Lung (tissue), 13 donors: ENCODE data around the gene RNF148. TPM values are rescaled to one million over a fixed set of nuclear protein-coding genes. Genes with fewer than 3 reads are reported as not detected.

ENCODE experiments used
- ATAC-seq: fragments of 200-7000 bp; cut with Tn5 transposase; one replicate; pipeline ENCODE4 v1.9.1; 2020; ENCODE audit warnings: moderate number of reproducible peaks; ENCODE audit not compliant: insufficient read depth, low FRiP score
- DNase-seq, 3 donors: peaks; one replicate each; pipeline ENCODE4 v3.0.0-alpha.2; 2013 to 2017
- H3K27ac ChIP-seq, 2 donors: one replicate each; pipeline ENCODE4 v1.5.1; 2013; ENCODE audit warnings: mild to moderate bottlenecking in 2 of 2, moderate library complexity in 2 of 2, control low read depth in 1 of 2, inconsistent platforms in 1 of 2, low read depth in 1 of 2, low read length in 1 of 2
- H3K27me3 ChIP-seq, 3 donors: one replicate each; pipeline ENCODE4 v1.5.1; 2013; ENCODE audit warnings: low read length in 2 of 3; ENCODE audit not compliant: control insufficient read depth in 3 of 3, insufficient read depth in 3 of 3
- H3K36me3 ChIP-seq, 4 donors: one replicate each; pipeline ENCODE4 v1.5.1; 2013; ENCODE audit warnings: low read length in 4 of 4, mild to moderate bottlenecking in 1 of 4, moderate library complexity in 1 of 4; ENCODE audit not compliant: control insufficient read depth in 4 of 4, insufficient read depth in 4 of 4
- H3K4me1 ChIP-seq, 5 donors: one replicate each; pipeline ENCODE4 v1.5.1; 2013; ENCODE audit warnings: low read length in 5 of 5, mild to moderate bottlenecking in 2 of 5, moderate library complexity in 1 of 5; ENCODE audit not compliant: control insufficient read depth in 5 of 5, insufficient read depth in 5 of 5
- H3K4me3 ChIP-seq: one replicate; pipeline ENCODE4 v1.5.1; 2013; ENCODE audit warnings: mild to moderate bottlenecking, control low read depth, moderate library complexity
- H3K9ac ChIP-seq, 2 donors: one replicate each; pipeline ENCODE4 v1.5.1; 2013; ENCODE audit warnings: low read length in 2 of 2, control low read depth in 1 of 2; ENCODE audit not compliant: insufficient read depth in 1 of 2
- H3K9me3 ChIP-seq, 4 donors: one replicate each; pipeline ENCODE4 v1.5.1; 2013; ENCODE audit warnings: low read length in 3 of 4, mild to moderate bottlenecking in 1 of 4, moderate library complexity in 1 of 4; ENCODE audit not compliant: control insufficient read depth in 4 of 4, insufficient read depth in 3 of 4
- CTCF ChIP-seq: IDR thresholded peaks from 2 replicates; pipeline ENCODE4 v1.5.1; 2012; ENCODE audit warnings: mild to moderate bottlenecking; ENCODE audit errors: control extremely low read depth, extremely low read depth
- WGBS, 2 donors: extraction: QIAGEN DNeasy Blood & Tissue Kit; methylation state at CpG; one replicate each; pipeline ENCODE4 v1.1.7; 2013; 5-methylcytosine and 5-hydroxymethylcytosine counted together
- polyA plus RNA-seq, 2 donors: library from polyadenylated mRNA; stranded (reverse); fragments of 200-250 nt; gene quantifications; one replicate each; pipeline ENCODE4 v1.2.1, GENCODE V29; 2013
- small RNA-seq: library from RNA; depleted of rRNA; stranded (forward); fragments of <200 nt; gene quantifications from one replicate; pipeline ENCODE3, GENCODE V24; 2014; ENCODE audit warnings: low replicate concordance
- total RNA-seq, 2 donors: library from RNA; depleted of rRNA in 1 of 2; stranded (reverse); fragments of >200 nt in 1 of 2; gene quantifications; one replicate each; pipeline ENCODE4 v1.2.1, GENCODE V29; 2014 to 2021
- donor health status: control.
- donor health status: control.
- donor health status: Bipolar disorder and iron deficiency.
- donor health status: healthy.
- donor health status: DM: yes; HTN: yes; CAD: no.

The RNF148 gene
- total and polyA plus RNA-seq, 4 donors: 0.10 to 10.2 (median 1.8) TPM

GRCh38 chr7:122658856-122659255 is 43.9 kb downstream of the RNF148 start:
- Histone ChIP-seq H3K36me3 (no peaks in the 10 kb centered on the region), H3K4me1 (no peaks in the 10 kb centered on the region), H3K27ac (no peak overlapping the region), H3K9me3 (no peaks in the 10 kb centered on the region), H3K9ac (no peak overlapping the region), H3K4me3 (no peak overlapping the region), H3K27me3 (no peaks in the 10 kb centered on the region)
- WGBS, 2 donors: 78 to 88% methylated on average over 2 of the region's 2 CpGs
- DNase-seq (peak in 2 of 3 donors; percentile 53 to 55), ATAC-seq (no peak)
- no peak for TF ChIP-seq CTCF

GRCh38 chr7:122653685-122654084 is 49.0 kb downstream of the RNF148 start:
- 75 to 89% methylated on average over 5 of the region's 5 CpGs for WGBS, 2 donors
- no peak overlapping the region for H3K9ac ChIP-seq
- ATAC-seq: no peak
- no peak for DNase-seq
- no peaks in the 10 kb centered on the region for H3K27me3 ChIP-seq
- H3K4me1 ChIP-seq: peaks cover 0 to 9% (median 5%) of the 10 kb centered on the region in 5 donors
- no peaks in the 10 kb centered on the region for H3K36me3 ChIP-seq
- no peak overlapping the region for H3K4me3 ChIP-seq
- TF ChIP-seq CTCF: no peak
- no peaks in the 10 kb centered on the region for H3K9me3 ChIP-seq
- H3K27ac ChIP-seq: no peak overlapping the region

GRCh38 chr7:122652876-122653275 is 49.8 kb downstream of the RNF148 start:
- ATAC-seq: no peak
- TF ChIP-seq CTCF: no peak

More at GRCh38 chr7:122652876-122653275, 49.8 kb downstream of the RNF148 start:
- no peaks in the 10 kb centered on the region for H3K9me3 ChIP-seq
- no peak overlapping the region for H3K27ac ChIP-seq
- peak in 2 of 3 donors; percentile 22 to 53 for DNase-seq
- no peak overlapping the region for H3K4me3 ChIP-seq
- 24 to 58% methylated on average over 4 of the region's 4 CpGs for WGBS, 2 donors
- no peak overlapping the region for H3K9ac ChIP-seq
- H3K27me3 ChIP-seq: no peaks in the 10 kb centered on the region
- H3K4me1 ChIP-seq: peaks cover 0 to 9% (median 5%) of the 10 kb centered on the region in 5 donors
- no peaks in the 10 kb centered on the region for H3K36me3 ChIP-seq

Small RNA genes within 50 kb of the gene (small RNA-seq; reads per million reads assigned to genes)
- gene AC006463.1: not detected

Other genes with a start within 250 kb of the RNF148 start
- gene RNF133, start 3.8 kb downstream of the RNF148 start, total RNA-seq: 1 to 10 TPM; 2.1 to 9.1 TPM
- under 1 TPM; 0.05 to 0.18 TPM for gene RNF133, start 3.8 kb downstream of the RNF148 start, polyA plus RNA-seq
- gene CADPS2, start 183.5 kb upstream of the RNF148 start, total RNA-seq: 10 to 100 TPM; 37.9 to 76.7 TPM
- 10 to 100 TPM; 16.0 to 17.6 TPM for gene CADPS2, start 183.5 kb upstream of the RNF148 start, polyA plus RNA-seq